K562 (cell line): ENCODE data around the gene TENT5A.

Experiments used
- CTCF ChIP-seq, 3 experiments: IDR thresholded peaks in 2 of 3; conservative IDR thresholded peaks in 1 of 3; 2 replicates each; pipeline ENCODE4 v1.5.1; 2011 to 2012; ENCODE audit warnings: low read length in 3 of 3, mild to moderate bottlenecking in 3 of 3, control low read depth in 2 of 3, improper control_type of control experiment in 1 of 3, inconsistent platforms in 1 of 3, low read depth in 1 of 3, mixed read lengths in 1 of 3, moderate library complexity in 1 of 3; ENCODE audit not compliant: insufficient read depth in 2 of 3
- E2F4 ChIP-seq: sonication (generic); formaldehyde crosslinking; IDR thresholded peaks from 2 replicates; pipeline ENCODE4 v1.8.0; 2022; ENCODE audit warnings: mild to moderate bottlenecking, low read depth, missing genetic modification reagents
- HDAC1 ChIP-seq, 2 experiments: fragments of 450-650 bp; IDR thresholded peaks; 2 replicates each; pipeline ENCODE4 v1.6.1; 2016 to 2017; ENCODE audit warnings: inconsistent platforms in 1 of 2, mild to moderate bottlenecking in 1 of 2, moderate library complexity in 1 of 2
- KDM2B ChIP-seq: fragments of 250-450 bp; sonication (Bioruptor Pico); IDR thresholded peaks from 2 replicates; pipeline ENCODE4 v1.8.0; 2021; ENCODE audit warnings: mild to moderate bottlenecking, moderate library complexity
- MLLT1 ChIP-seq, 2 experiments: fragments of 450-650 bp; IDR thresholded peaks; 2 replicates each; pipeline ENCODE4 v1.6.1; 2016
- MTA2 ChIP-seq: fragments of 450-650 bp; IDR thresholded peaks from 2 replicates; pipeline ENCODE4 v1.6.1; 2016; ENCODE audit warnings: low read depth
- NRF1 ChIP-seq, 2 experiments: fragments of 450-650 bp; IDR thresholded peaks in 1 of 2; conservative IDR thresholded peaks in 1 of 2; 2 replicates each; pipeline ENCODE4 v1.6.1; 2014; ENCODE audit warnings: mild to moderate bottlenecking in 2 of 2
- PBX2 ChIP-seq, 2 experiments: IDR thresholded peaks in 1 of 2; conservative IDR thresholded peaks in 1 of 2; 2 replicates each; pipeline ENCODE4 v1.6.1; 2016; ENCODE audit warnings: low read depth in 2 of 2, mild to moderate bottlenecking in 1 of 2, missing compliant biosample characterization in 1 of 2, missing genetic modification characterization in 1 of 2, moderate library complexity in 1 of 2
- PCBP1 ChIP-seq: fragments of 200-400 bp; formaldehyde crosslinking; IDR thresholded peaks from 2 replicates; pipeline ENCODE4 v1.6.1; 2018; ENCODE audit warnings: mild to moderate bottlenecking, low read depth, low read length; ENCODE audit not compliant: poor library complexity, severe bottlenecking
- PHB2 ChIP-seq: fragments of 450-650 bp; IDR thresholded peaks from 2 replicates; pipeline ENCODE4 v1.6.1; 2017; ENCODE audit warnings: low read depth
- POLR2A ChIP-seq: fragments of 450-650 bp; conservative IDR thresholded peaks from 2 replicates; pipeline ENCODE4 v1.6.1; 2016
- STAG1 ChIP-seq: sonication (generic); formaldehyde crosslinking; IDR thresholded peaks from 2 replicates; pipeline ENCODE4 v1.5.0; 2020; ENCODE audit warnings: missing genetic modification reagents, borderline replicate concordance
- ZNF592 ChIP-seq: fragments of 450-650 bp; IDR thresholded peaks from 2 replicates; pipeline ENCODE4 v1.6.1; 2017; ENCODE audit warnings: antibody characterized with exemption, mild to moderate bottlenecking

GRCh38 chr6:81788748-81789147 lies 36.3 kb upstream of the TENT5A start:
- TF ChIP-seq STAG1 (CRISPR knock-in tag) = no peak
- TF ChIP-seq E2F4 (CRISPR knock-in tag) = no peak
- no peak for TF ChIP-seq ZNF592
- no peak for TF ChIP-seq MTA2
- no peak for TF ChIP-seq PHB2
- no peak for TF ChIP-seq KDM2B (CRISPR knock-in tag)
- TF ChIP-seq MLLT1 (IDR thresholded peaks at IDR 0.05) = no peak
- no peak for TF ChIP-seq POLR2A
- TF ChIP-seq NRF1 (conservative IDR thresholded peaks at IDR 0.05 in 1 of 2, IDR thresholded peaks at IDR 0.05 in 1 of 2) = no peak
- TF ChIP-seq PCBP1 = no peak
- no peak for TF ChIP-seq CTCF (IDR thresholded peaks at IDR 0.05 in 2 of 3, conservative IDR thresholded peaks at IDR 0.05 in 1 of 3; ENCODE audit: insufficient read depth in 2 of 3, low read depth in 1 of 3, low read length in 3 of 3)
- no peak for TF ChIP-seq PBX2 (CRISPR knock-in tag; IDR thresholded peaks at IDR 0.05; ENCODE audit: low read depth)
- TF ChIP-seq PBX2 (tag; conservative IDR thresholded peaks at IDR 0.05; ENCODE audit: low read depth) = no peak
- TF ChIP-seq HDAC1 (IDR thresholded peaks at IDR 0.05) = no peak
